ENCODE results near the gene BTBD18. TPM values are rescaled to one million over a fixed set of nuclear protein-coding genes. Genes with fewer than 3 reads are reported as not detected.
"Not testable (repeated sequence)": the region's sequence is repeated elsewhere in the genome, so short reads cannot be mapped to it uniquely, and the experiment has no call there.

BTBD18 gene
- total RNA-seq, 1 donor from 2014 or later, result not detected

GRCh38 chr11:57709802-57710367 lies 41.7 kb downstream of the BTBD18 start:
- H3K4me3 Mint-ChIP-seq, result peak overlapping the region; percentile 97
- H3K27ac Mint-ChIP-seq, result peak overlapping the region; percentile 21
- H3K27me3 Mint-ChIP-seq (ENCODE audit: insufficient read depth), result no peaks in the 10 kb centered on the region
- H3K4me1 Mint-ChIP-seq (ENCODE audit: low read depth), result peaks cover 55% of the 10 kb centered on the region
- no peak for DNase-seq (ENCODE audit: low spot score)
- H3K9me3 Mint-ChIP-seq, result no peaks in the 10 kb centered on the region
- intact Hi-C loops (cut with micrococcal nuclease), result loop anchor here (10.0 kb wide), 1 partner anchor 1845 kb away; no protein-coding TSS in a partner anchor
- H3K36me3 Mint-ChIP-seq (ENCODE audit: low read depth), result peaks cover 27% of the 10 kb centered on the region

- Mint-ChIP-seq H3K4me1 (ENCODE audit: low read depth) (peaks cover 25% of the 10 kb centered on the region), H3K36me3 (ENCODE audit: low read depth) (peaks cover 42% of the 10 kb centered on the region)
- H3K9me3 Mint-ChIP-seq; H3K27ac Mint-ChIP-seq; H3K27me3 Mint-ChIP-seq (ENCODE audit: insufficient read depth); intact Hi-C loops (cut with micrococcal nuclease); DNase-seq (ENCODE audit: low spot score); H3K4me3 Mint-ChIP-seq: not testable (repeated sequence)
Measured at GRCh38 chr11:57705432-57705831, 46.2 kb downstream of the BTBD18 start.

- H3K36me3 Mint-ChIP-seq (ENCODE audit: low read depth), result peaks cover 42% of the 10 kb centered on the region
- peaks cover 20% of the 10 kb centered on the region for H3K4me1 Mint-ChIP-seq (ENCODE audit: low read depth)
- DNase-seq (ENCODE audit: low spot score), result no peak
- H3K27me3 Mint-ChIP-seq (ENCODE audit: insufficient read depth), result no peaks in the 10 kb centered on the region
- no peak overlapping the region for H3K4me3 Mint-ChIP-seq
- H3K9me3 Mint-ChIP-seq, result no peaks in the 10 kb centered on the region
- H3K27ac Mint-ChIP-seq, result peak overlapping the region; percentile 48
- intact Hi-C loops (cut with micrococcal nuclease), result no loop called here
Measured at GRCh38 chr11:57704932-57705331, 46.7 kb downstream of the BTBD18 start.

- DNase-seq (ENCODE audit: low spot score), result no peak
- Mint-ChIP-seq H3K9me3 (no peaks in the 10 kb centered on the region), H3K27me3 (ENCODE audit: insufficient read depth) (no peaks in the 10 kb centered on the region), H3K36me3 (ENCODE audit: low read depth) (peaks cover 47% of the 10 kb centered on the region), H3K4me1 (ENCODE audit: low read depth) (peaks cover 8% of the 10 kb centered on the region), H3K27ac (no peak overlapping the region), H3K4me3 (no peak overlapping the region)
- intact Hi-C loops (cut with micrococcal nuclease), result no loop called here
Measured at GRCh38 chr11:57703341-57703740, 48.3 kb downstream of the BTBD18 start.

GRCh38 chr11:57700425-57700824 lies 51.2 kb downstream of the BTBD18 start:
- Mint-ChIP-seq H3K36me3 (ENCODE audit: low read depth) (peaks cover 46% of the 10 kb centered on the region), H3K9me3 (no peaks in the 10 kb centered on the region), H3K4me3 (no peak overlapping the region), H3K27ac (no peak overlapping the region), H3K27me3 (ENCODE audit: insufficient read depth) (no peaks in the 10 kb centered on the region), H3K4me1 (ENCODE audit: low read depth) (no peaks in the 10 kb centered on the region)
- DNase-seq (ENCODE audit: low spot score), result no peak
- intact Hi-C loops (cut with micrococcal nuclease), result no loop called here

GRCh38 chr11:57699813-57700212 lies 51.8 kb downstream of the BTBD18 start:
- no peak for DNase-seq (ENCODE audit: low spot score)
- no peaks in the 10 kb centered on the region for H3K9me3 Mint-ChIP-seq
- H3K36me3 Mint-ChIP-seq (ENCODE audit: low read depth), result peaks cover 43% of the 10 kb centered on the region
- H3K27me3 Mint-ChIP-seq (ENCODE audit: insufficient read depth), result no peaks in the 10 kb centered on the region
- intact Hi-C loops (cut with micrococcal nuclease), result no loop called here
- H3K4me3 Mint-ChIP-seq, result no peak overlapping the region
- no peaks in the 10 kb centered on the region for H3K4me1 Mint-ChIP-seq (ENCODE audit: low read depth)
- no peak overlapping the region for H3K27ac Mint-ChIP-seq

- Mint-ChIP-seq H3K27me3 (ENCODE audit: insufficient read depth) (no peaks in the 10 kb centered on the region), H3K36me3 (ENCODE audit: low read depth) (peaks cover 34% of the 10 kb centered on the region), H3K4me3 (no peak overlapping the region), H3K4me1 (ENCODE audit: low read depth) (no peaks in the 10 kb centered on the region), H3K9me3 (no peaks in the 10 kb centered on the region), H3K27ac (no peak overlapping the region)
- no peak for DNase-seq (ENCODE audit: low spot score)
- intact Hi-C loops (cut with micrococcal nuclease), result no loop called here
Measured at GRCh38 chr11:57698843-57699365, 52.7 kb downstream of the BTBD18 start.

Other genes with a start within 250 kb of the BTBD18 start
- gene SLC43A1, start 236.1 kb downstream of the BTBD18 start, total RNA-seq, result 29.1 and 30.3 TPM in 2 replicates
- 98.2 and 99.6 TPM in 2 replicates for gene TIMM10, start 221.1 kb downstream of the BTBD18 start, total RNA-seq
- gene SMTNL1, start 214.2 kb downstream of the BTBD18 start, total RNA-seq, result not detected in 2 replicates
- 155 and 163 TPM in 2 replicates for gene UBE2L6, start 184.1 kb downstream of the BTBD18 start, total RNA-seq
- gene SERPING1, start 154.1 kb downstream of the BTBD18 start, total RNA-seq, result not detected in 2 replicates
- gene YPEL4, start 101.9 kb downstream of the BTBD18 start, total RNA-seq, result 0.26 and 0.39 TPM in 2 replicates
- 17.8 and 19.1 TPM in 2 replicates for gene CLP1, start 94.1 kb downstream of the BTBD18 start, total RNA-seq
- 78.4 and 79.1 TPM in 2 replicates for gene ZDHHC5, start 83.7 kb downstream of the BTBD18 start, total RNA-seq
- 14.9 TPM in 2 replicates for gene MED19, start 39.6 kb downstream of the BTBD18 start, total RNA-seq
- 95.9 and 96.8 TPM in 2 replicates for gene TMX2, start 39.2 kb downstream of the BTBD18 start, total RNA-seq
- gene SELENOH, start 10.3 kb downstream of the BTBD18 start, total RNA-seq, result 211 and 232 TPM in 2 replicates
- gene CTNND1, start 10.0 kb upstream of the BTBD18 start, total RNA-seq, result 6.4 and 9.9 TPM in 2 replicates

Measured in activated T-helper 1 cell treated with anti-CD3 and anti-CD28 coated beads, Interleukin-12 subunit alpha, Interleukin-12 subunit beta, Interleukin-2, Interleukin-4 antibody, amounts not matched to agents 30 ng/mL and 10 ng/mL and 1 ng/mL, durations not matched to agents 14 hours and 24 hours and 36 hours (primary cell).